IPS DF 6.9 (cell line): ENCODE measurements around the gene JARID2.

Source experiments
- DNase-seq: peaks from one replicate; pipeline ENCODE4 v3.0.0-alpha.2; 2013; ENCODE audit warnings: low read depth, low spot score
- H3K27ac ChIP-seq: one replicate; pipeline ENCODE4 v1.5.1; 2013; ENCODE audit warnings: low read length, control low read depth
- H3K27me3 ChIP-seq: 2 replicates; pipeline ENCODE4 v1.6.1; 2013; ENCODE audit warnings: mild to moderate bottlenecking, low read length; ENCODE audit not compliant: control insufficient read depth, insufficient read depth
- H3K36me3 ChIP-seq: 2 replicates; pipeline ENCODE4 v1.6.1; 2013; ENCODE audit warnings: low read length; ENCODE audit not compliant: control insufficient read depth, insufficient read depth
- H3K4me1 ChIP-seq: 2 replicates; pipeline ENCODE4 v1.6.1; 2013; ENCODE audit warnings: low read length; ENCODE audit not compliant: control insufficient read depth, insufficient read depth
- H3K4me3 ChIP-seq: 2 replicates; pipeline ENCODE4 v1.5.1; 2013; ENCODE audit warnings: mild to moderate bottlenecking, low read length
- H3K9me3 ChIP-seq: 2 replicates; pipeline ENCODE4 v1.6.1; 2013; ENCODE audit warnings: low read length, inconsistent platforms; ENCODE audit not compliant: control insufficient read depth, insufficient read depth
- WGBS: extraction: QIAGEN DNeasy Blood & Tissue Kit; methylation state at CpG from one replicate; pipeline ENCODE4 v1.1.7; 2013; ENCODE audit warnings: mixed read lengths, missing lambda C conversion rate; ENCODE audit not compliant: insufficient read length, insufficient coverage; 5-methylcytosine and 5-hydroxymethylcytosine counted together

Gene JARID2

GRCh38 chr6:15310680-15311079 lies 64.8 kb downstream of the JARID2 start:
- Histone ChIP-seq H3K4me3 (no peak overlapping the region), H3K27ac (no peak overlapping the region), H3K9me3 (no peaks in the 10 kb centered on the region), H3K4me1 (peaks cover 11% of the 10 kb centered on the region), H3K36me3 (no peaks in the 10 kb centered on the region), H3K27me3 (no peaks in the 10 kb centered on the region)
- DNase-seq: no peak
- no CpG with 5 or more reads among the region's 7 CpGs for WGBS

GRCh38 chr6:15312500-15312899 lies 66.6 kb downstream of the JARID2 start:
- Histone ChIP-seq H3K27ac (no peak overlapping the region), H3K27me3 (no peaks in the 10 kb centered on the region), H3K36me3 (no peaks in the 10 kb centered on the region; the same call in 1 of the 2 replicates), H3K9me3 (no peaks in the 10 kb centered on the region), H3K4me1 (peaks cover 9% of the 10 kb centered on the region), H3K4me3 (no peak overlapping the region)
- no CpG with 5 or more reads among the region's 3 CpGs for WGBS
- no peak for DNase-seq

- no CpG with 5 or more reads among the region's 5 CpGs for WGBS
- Histone ChIP-seq H3K9me3 (no peaks in the 10 kb centered on the region), H3K27me3 (no peaks in the 10 kb centered on the region), H3K4me3 (no peak overlapping the region), H3K27ac (no peak overlapping the region), H3K4me1 (peaks cover 13% of the 10 kb centered on the region), H3K36me3 (no peaks in the 10 kb centered on the region; the same call in 1 of the 2 replicates)
- DNase-seq: no peak
These were observed 67.5 kb downstream of the JARID2 start for GRCh38 chr6:15313367-15313766.

GRCh38 chr6:15316754-15317153 lies 70.9 kb downstream of the JARID2 start:
- peaks cover 15% of the 10 kb centered on the region for H3K4me1 ChIP-seq
- no peak overlapping the region for H3K27ac ChIP-seq
- H3K36me3 ChIP-seq: no peaks in the 10 kb centered on the region; the same call in 1 of the 2 replicates
- no peaks in the 10 kb centered on the region for H3K9me3 ChIP-seq
- no peak for DNase-seq
- no peak overlapping the region for H3K4me3 ChIP-seq
- no peaks in the 10 kb centered on the region for H3K27me3 ChIP-seq

GRCh38 chr6:15317251-15317650 lies 71.4 kb downstream of the JARID2 start:
- Histone ChIP-seq H3K27me3 (no peaks in the 10 kb centered on the region), H3K4me1 (peaks cover 15% of the 10 kb centered on the region), H3K4me3 (no peak overlapping the region), H3K36me3 (no peaks in the 10 kb centered on the region; the same call in 1 of the 2 replicates), H3K9me3 (no peaks in the 10 kb centered on the region), H3K27ac (no peak overlapping the region)
- WGBS: no CpG with 5 or more reads among the region's 4 CpGs
- DNase-seq: no peak

- no peaks in the 10 kb centered on the region for H3K9me3 ChIP-seq
- no peak overlapping the region for H3K27ac ChIP-seq
- no peak overlapping the region for H3K4me3 ChIP-seq
- DNase-seq: no peak
- WGBS: no CpG with 5 or more reads among the region's 9 CpGs
- no peaks in the 10 kb centered on the region; the same call in 1 of the 2 replicates for H3K36me3 ChIP-seq
- H3K27me3 ChIP-seq: no peaks in the 10 kb centered on the region
- H3K4me1 ChIP-seq: peaks cover 12% of the 10 kb centered on the region
These were observed 72.3 kb downstream of the JARID2 start for GRCh38 chr6:15317934-15318902.

- H3K4me1 ChIP-seq: peaks cover 9% of the 10 kb centered on the region
These were observed 73.8 kb downstream of the JARID2 start for GRCh38 chr6:15319677-15320076.

GRCh38 chr6:15320693-15321092 lies 74.8 kb downstream of the JARID2 start:
- Histone ChIP-seq H3K27ac (no peak overlapping the region), H3K36me3 (no peaks in the 10 kb centered on the region; the same call in 1 of the 2 replicates), H3K9me3 (no peaks in the 10 kb centered on the region), H3K4me3 (no peak overlapping the region), H3K27me3 (no peaks in the 10 kb centered on the region), H3K4me1 (peaks cover 11% of the 10 kb centered on the region)
- DNase-seq: no peak
- WGBS: 100% methylated on average over 1 of the region's 1 CpG

More at GRCh38 chr6:15319677-15320076, 73.8 kb downstream of the JARID2 start:
- Histone ChIP-seq H3K9me3 (no peaks in the 10 kb centered on the region), H3K4me3 (no peak overlapping the region), H3K27ac (no peak overlapping the region), H3K27me3 (no peaks in the 10 kb centered on the region), H3K36me3 (no peaks in the 10 kb centered on the region; the same call in 1 of the 2 replicates)
- no peak for DNase-seq
- WGBS: no CpG with 5 or more reads among the region's 3 CpGs

GRCh38 chr6:15322184-15322583 lies 76.3 kb downstream of the JARID2 start:
- Histone ChIP-seq H3K27me3 (no peaks in the 10 kb centered on the region), H3K9me3 (no peaks in the 10 kb centered on the region), H3K27ac (no peak overlapping the region), H3K4me3 (no peak overlapping the region), H3K36me3 (no peaks in the 10 kb centered on the region; the same call in 1 of the 2 replicates), H3K4me1 (peaks cover 17% of the 10 kb centered on the region)
- WGBS: no CpG with 5 or more reads among the region's 1 CpG
- DNase-seq: no peak

- WGBS: no CpG with 5 or more reads among the region's 5 CpGs
- no peak for DNase-seq
- no peak overlapping the region for H3K27ac ChIP-seq
These were observed 77.1 kb downstream of the JARID2 start for GRCh38 chr6:15322781-15323536.

More at GRCh38 chr6:15322781-15323536, 77.1 kb downstream of the JARID2 start:
- peaks cover 14% of the 10 kb centered on the region for H3K4me1 ChIP-seq
- no peaks in the 10 kb centered on the region for H3K9me3 ChIP-seq
- no peaks in the 10 kb centered on the region for H3K36me3 ChIP-seq
- H3K4me3 ChIP-seq: no peak overlapping the region
- no peaks in the 10 kb centered on the region for H3K27me3 ChIP-seq
